HG03280 (cell line): ENCODE results near the gene FREM3.
"Not testable (repeated sequence)": the region's sequence is repeated elsewhere in the genome, so short reads cannot be mapped to it uniquely, and the experiment has no call there.

ENCODE experiments used
- ATAC-seq: cut with Tn5 transposase; IDR thresholded peaks from one replicate; pipeline ENCODE4 v1.9.1; 2021; ENCODE audit warnings: mild to moderate bottlenecking, moderate library complexity; ENCODE audit not compliant: unreplicated experiment

The FREM3 gene

GRCh38 chr4:143586080-143586479 lies 114.4 kb downstream of the FREM3 start:
- ATAC-seq: no peak

GRCh38 chr4:143585548-143585947 lies 114.9 kb downstream of the FREM3 start:
- no peak for ATAC-seq

DNA sequence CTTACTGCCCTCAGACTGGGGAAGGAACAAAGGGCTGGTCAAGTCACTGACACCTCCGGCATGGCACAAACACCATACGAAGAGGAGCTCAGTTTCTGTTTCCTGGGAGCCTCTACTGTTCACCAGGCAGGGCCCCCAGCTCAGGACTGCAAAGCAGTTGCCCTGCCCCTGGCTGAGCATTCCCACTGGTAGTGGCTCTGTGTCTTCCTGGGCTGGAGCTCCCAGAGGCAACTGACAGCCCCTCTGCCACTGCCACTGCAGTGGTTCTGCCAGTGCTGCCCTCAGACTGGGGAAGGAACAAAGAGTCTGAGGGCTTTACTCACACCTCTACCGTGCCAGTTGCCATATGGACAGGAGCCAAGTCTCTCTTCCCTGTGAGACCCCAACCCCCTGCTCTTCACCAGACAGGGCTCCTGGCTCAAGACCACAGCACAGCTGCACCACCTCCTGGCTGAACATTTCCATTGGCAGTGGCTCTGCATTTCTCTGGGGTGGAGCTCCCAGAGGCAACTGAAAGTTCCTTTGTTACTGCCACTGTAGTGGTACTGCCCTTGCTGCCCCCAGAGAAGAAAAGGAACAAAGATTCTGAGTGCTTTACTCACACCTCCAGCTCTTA lies 119.0 kb downstream of the FREM3 start:
- no peak for ATAC-seq

DNA sequence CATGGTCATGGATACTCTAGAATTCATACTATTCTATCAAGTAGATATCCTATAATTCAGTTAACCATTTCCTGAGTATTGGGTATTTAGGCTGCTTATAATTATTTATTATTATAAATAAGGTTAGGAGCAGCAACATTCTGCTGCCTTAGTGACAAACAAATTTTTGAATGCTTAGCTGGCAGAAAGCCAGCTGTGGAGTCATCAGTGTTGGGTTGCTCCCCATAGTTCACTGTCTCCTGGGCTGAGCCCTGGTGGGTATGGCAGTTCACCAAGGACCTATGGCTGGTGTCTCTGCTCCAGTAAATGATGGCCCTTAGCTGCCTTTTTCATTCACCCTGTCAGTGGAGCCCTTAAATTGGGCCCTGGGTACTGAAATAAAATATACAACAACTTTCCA lies 125.1 kb downstream of the FREM3 start:
- ATAC-seq: no peak

- ATAC-seq: no peak
Observed at GRCh38 chr4:143564472-143564871, 136.0 kb downstream of the FREM3 start.

GRCh38 chr4:143559757-143560147 lies 140.7 kb downstream of the FREM3 start:
- ATAC-seq: no peak

DNA sequence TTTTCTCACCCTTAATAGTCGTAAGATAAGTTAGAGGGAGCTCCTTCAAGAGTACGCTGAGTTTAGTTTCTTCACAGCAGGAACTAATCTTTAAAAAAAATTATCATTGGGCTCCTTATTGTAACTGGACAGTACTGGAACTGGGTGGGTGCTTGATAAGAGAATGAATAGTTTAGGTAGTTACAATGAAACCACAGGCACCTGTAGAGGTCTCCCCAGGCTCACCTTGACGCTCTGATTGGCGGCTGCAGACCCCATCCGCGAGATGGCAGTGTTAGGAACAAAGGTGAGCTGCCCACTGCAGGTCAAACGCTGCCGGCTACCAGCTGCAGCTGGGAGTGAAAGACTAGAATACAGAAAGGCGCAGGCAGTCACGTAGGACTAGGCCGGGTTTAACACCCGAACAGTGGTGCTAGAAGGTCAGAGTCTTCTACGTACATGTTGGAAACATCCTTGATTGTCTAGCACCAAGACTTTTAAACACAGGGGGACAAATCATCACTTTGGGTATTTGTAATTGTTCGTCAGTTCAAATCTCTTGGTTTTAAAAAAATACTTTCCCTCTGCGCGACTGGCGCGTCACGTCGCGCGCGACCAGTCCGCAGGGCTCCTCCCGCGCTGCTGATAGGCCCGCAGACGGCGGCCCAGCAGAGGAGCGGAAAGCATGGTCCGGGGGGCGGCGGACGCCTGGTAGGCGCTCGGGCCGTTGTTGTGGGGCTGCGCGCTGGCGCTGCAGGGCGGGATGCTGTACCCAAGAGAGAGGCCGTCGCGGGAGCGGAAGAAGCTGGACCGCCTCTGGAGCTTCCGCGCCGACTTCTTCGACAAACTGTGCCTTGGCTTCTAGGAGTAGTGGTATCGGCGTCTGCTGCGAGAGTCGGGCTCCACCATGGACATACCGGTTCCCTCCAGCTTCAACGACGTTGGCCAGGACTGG lies 141.4 kb downstream of the FREM3 start:
- peak; percentile 85 for ATAC-seq

DNA sequence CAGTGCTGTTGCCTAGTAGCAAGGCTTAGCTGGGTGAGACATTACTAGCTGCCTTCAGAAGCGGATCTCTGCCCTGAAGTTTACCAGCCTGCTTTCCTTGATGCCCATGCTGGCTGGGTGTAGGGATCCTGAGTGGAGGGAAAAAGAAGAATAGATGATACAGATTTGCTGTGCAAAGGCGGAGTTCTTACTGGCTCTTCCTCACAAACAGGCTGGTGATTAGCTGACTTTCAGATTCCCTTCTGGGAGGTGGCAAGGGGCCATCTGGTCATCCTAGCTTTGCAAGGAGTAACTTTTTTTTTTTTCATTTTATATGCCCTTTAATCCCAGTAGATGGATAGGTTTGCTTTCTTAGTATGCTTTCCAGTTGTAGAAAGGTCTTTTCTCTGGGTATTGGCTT lies 142.2 kb downstream of the FREM3 start:
- no peak for ATAC-seq

- no peak for ATAC-seq
Observed at GRCh38 chr4:143555676-143556075, 144.8 kb downstream of the FREM3 start.

DNA sequence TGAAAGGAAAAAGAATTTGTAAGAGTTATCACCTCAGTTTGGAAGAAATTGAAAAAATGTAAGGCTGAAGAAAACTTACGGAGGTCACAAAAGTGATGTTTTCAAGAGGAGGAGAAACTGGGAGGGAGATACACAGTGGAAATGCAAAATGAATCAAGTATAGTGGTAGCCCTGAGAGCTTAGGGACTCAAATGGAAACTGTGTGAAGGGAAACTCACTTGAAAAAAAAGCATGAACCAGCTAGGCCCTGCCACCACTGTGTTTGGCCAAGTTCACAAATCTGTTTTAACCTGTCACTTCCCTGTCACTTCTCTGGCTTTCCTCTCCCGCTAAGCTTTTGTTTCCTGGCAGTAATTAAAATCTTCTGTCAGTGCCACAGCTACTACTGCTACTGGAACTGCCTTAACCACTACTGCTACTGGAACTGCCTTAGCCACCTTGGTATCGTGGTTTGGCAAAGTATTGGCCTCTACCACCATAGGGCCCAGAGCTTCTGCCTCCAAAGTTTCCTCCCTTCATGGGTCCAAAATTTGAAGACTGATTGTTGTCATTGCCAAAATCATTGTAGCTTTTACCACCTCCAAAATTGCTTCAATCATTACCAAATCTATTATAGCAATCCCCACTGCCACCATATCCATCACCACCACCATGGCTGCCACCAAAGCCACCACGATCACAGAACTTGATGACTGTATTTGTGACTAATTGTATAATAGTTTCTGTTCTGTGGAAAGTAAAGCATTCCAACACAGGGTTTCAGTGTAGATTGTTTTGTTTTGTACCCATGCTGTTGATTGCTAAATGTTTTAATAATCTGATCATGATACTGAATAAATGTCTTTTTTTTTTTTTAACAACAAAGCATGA lies 145.5 kb downstream of the FREM3 start:
- ATAC-seq: peak; percentile 57

DNA sequence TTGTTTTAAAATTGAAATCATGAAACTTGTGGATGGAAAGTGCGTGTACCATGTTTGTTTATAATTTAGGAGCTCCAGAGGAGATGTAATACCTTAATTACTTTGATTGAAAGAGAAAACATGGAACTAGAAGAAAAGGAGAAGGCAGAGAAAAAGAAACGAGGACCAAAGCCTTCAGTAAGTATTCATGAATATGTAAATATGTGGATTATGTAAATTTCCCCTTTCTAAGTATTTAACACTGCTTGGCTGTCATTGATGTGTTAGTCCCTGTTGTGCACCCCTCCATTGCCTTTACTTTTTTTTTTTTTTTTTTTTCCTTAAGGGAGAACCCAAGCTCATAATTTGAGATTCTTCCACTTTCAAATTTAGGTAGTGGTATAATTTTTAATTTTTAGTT lies 150.5 kb downstream of the FREM3 start:
- ATAC-seq: no peak

DNA sequence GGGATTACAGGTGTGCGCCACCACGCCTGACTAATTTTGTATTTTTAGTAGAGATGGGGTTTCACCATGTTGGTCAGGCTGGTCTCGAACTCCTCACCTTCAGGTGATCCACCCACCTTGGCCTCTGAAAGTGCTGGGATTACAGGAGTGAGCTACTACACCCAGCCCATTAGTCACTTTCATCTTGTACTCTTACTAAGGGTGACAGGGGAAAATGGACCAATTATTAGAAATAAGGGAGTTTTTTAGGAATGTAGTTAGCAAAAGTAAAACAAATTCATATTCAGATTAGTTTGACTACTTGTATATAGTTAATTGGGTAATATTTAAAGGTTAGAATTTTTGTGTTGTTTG lies 160.8 kb downstream of the FREM3 start:
- ATAC-seq: no peak

GRCh38 chr4:143538979-143539669 lies 161.4 kb downstream of the FREM3 start:
- ATAC-seq: no peak

DNA sequence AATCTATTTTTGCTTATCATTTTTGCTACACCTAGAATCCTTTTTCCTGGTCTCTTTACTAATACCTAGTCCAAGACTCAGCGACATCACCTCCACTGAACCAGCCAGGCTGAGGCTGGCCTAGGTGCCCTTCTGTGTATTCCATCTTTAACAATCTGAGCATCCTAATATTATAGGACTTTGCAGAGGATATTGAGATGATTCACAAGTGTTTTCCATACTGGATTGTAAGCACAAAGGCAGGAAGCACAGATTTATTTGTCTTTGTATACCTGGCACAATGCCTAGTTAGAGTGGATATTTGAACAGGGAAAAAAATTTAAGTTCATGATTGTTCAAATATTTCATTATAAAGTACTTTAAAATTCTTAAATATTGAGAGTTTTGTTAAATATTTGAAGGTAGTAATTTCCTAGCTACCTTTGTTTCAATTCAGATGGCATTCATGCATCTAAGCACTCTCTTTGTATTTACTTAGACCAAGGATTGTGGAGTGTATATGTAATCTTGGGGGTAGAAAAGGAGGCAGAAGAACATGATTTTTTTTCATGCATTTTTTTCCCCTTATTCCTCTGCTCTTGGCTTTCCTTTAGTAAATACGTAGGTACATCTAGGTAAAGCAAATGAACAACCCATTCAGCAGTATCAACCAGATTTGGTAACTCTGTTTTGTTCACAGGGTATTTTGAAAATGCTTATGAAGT lies 168.5 kb downstream of the FREM3 start:
- ATAC-seq: no peak

- ATAC-seq: no peak
Observed at GRCh38 chr4:143531380-143531779, 169.1 kb downstream of the FREM3 start.

DNA sequence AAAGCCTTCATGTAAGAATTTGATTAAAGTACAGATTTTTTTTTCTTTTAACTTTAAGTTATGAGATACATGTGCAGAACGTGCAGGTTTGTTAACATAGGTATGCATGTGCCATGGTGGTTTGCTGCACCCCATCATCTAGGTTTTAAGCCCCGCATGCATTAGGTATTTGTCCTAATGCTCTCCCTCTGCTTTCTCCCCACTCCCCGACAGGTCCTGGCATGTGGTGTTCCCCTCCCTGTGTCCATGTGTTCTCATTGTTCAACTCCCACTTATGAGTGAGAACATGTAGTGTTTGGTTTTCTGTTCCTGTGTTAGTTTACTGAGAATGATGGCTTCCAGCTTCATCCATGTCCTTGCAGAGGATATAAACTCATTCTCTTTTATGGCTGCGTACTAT lies 172.4 kb downstream of the FREM3 start:
- not testable (repeated sequence) for ATAC-seq
